ENCODE measurements around the gene SNX8.
"Not testable (repeated sequence)": the region's sequence is repeated elsewhere in the genome, so short reads cannot be mapped to it uniquely, and the experiment has no call there.

SNX8 gene

DNA sequence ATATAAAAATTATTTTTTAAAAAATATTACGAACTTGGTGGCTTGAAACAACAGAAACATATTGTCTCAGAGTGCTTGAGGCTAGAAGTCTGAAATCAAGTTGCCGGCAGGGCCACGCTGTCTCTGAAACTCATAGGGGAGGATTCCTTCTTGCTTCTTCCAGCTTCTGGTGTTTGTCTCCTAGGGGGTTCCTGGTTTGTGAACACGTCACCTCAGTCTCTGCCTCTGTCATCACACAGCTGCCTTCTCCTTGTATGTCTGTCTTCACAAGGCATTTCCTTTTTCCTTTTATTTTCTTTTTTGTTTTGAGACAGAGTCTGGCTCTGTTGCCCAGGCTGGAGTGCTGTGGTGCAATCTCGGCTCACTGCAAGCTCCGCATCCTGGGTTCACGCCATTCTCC is 12.7 kb upstream of the SNX8 start:
- no peak for DNase-seq (ENCODE audit: low read depth)

GRCh38 chr7:2325162-2325561 is 10.9 kb upstream of the SNX8 start:
- no peak for DNase-seq (ENCODE audit: low read depth)

DNA sequence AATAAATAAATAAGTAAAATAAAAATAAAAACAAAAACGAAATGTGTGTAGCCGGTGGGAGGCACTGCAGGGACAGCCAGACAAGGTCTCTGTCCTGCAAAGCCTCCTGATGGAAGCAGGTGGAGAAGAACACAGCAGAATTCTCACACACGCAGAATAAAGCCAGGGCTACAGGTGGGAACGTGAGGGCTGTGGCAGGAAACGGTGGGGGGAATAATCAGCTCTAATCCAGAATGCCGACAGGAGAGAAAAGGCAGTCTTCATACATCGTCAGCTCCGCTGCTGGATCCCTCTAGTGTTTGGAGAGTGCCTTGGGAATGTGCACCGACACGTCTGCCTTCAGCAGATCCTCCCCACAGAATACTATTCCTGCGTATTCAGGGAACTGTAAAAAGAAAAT is 6.8 kb upstream of the SNX8 start:
- no peak for DNase-seq (ENCODE audit: low read depth)

GRCh38 chr7:2317556-2318293 is 3.5 kb upstream of the SNX8 start:
- DNase-seq (ENCODE audit: low read depth), result no peak

GRCh38 chr7:2316578-2316977 is 2.3 kb upstream of the SNX8 start:
- no peak for DNase-seq (ENCODE audit: low read depth)

DNA sequence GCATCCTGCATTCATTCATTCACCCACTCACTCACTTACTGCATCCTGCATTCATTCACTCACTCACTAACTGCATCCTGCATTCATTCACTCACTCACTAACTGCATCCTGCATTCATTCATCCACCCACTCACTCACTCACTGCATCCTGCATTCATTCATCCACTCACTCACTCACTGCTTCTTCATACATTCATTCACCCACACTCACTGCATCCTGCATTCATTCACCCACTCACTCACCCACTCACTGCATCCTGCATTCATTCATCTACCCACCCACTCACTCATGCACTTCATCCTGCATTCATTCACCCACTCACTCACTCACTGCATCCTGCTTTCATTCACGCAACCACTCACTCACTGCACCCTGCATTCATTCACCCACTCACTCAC is 1.5 kb upstream of the SNX8 start:
- no peak for DNase-seq (ENCODE audit: low read depth)

- DNase-seq (ENCODE audit: low read depth), result not testable (repeated sequence)
Measured at GRCh38 chr7:2314956-2315530, 802 bp upstream of the SNX8 start.

- no peak for DNase-seq (ENCODE audit: low read depth)
Measured at GRCh38 chr7:2313450-2314208, 612 bp downstream of the SNX8 start.

DNA sequence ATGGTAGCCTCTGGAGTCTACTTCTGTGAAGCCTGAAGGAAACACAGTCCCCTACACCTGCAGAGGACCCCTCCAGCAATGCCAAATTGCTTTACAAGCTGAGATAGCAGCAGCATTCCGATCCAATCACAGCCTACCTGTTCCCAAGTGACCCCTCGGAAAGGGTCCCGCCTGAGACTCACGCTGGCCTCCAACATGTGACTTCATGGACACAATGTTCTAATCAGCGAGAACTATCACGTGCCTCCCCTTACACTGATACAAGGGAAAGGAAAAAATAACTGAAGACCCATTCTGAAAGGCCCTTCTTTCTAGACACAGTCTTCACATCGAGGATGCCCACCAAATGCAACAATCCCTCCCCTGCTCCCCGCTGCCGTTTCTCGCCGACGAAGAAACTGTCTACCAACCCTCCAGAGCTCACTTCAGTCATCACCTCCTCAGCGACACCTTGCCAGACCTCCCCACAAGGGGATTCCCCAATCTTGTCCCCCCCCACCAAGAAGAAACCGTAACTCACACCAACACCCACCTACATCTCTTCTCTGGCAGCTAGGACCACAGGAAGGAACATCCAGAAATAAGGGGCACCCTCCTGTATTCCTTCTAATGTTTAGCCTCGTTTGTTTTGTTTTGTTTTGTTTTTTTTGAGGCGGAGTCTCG is 1.8 kb downstream of the SNX8 start:
- no peak for DNase-seq (ENCODE audit: low read depth)

GRCh38 chr7:2309889-2310331 is 4.3 kb downstream of the SNX8 start:
- no peak for DNase-seq (ENCODE audit: low read depth)

GRCh38 chr7:2307690-2308107 is 6.5 kb downstream of the SNX8 start:
- DNase-seq (ENCODE audit: low read depth), result no peak

DNA sequence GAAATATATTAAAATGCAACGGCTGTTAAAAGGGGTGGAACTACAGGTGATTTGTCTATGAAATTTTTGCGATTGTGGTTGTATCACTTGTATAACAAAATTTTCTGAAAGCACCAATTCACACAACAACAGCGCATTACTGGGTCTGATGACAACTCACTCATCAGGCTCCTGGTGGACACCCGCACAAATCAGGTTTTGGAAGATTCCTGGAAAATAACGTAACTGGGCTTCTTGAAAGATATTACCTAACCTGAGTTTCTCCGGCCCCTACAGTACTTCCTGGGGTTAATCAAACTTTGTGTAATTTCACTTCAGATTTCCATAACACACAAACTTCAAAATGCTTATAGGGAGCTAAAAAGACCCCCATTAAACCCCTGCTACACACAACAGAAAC is 7.6 kb downstream of the SNX8 start:
- no peak for DNase-seq (ENCODE audit: low read depth)

GRCh38 chr7:2305258-2305657 is 9.0 kb downstream of the SNX8 start:
- not testable (repeated sequence) for DNase-seq (ENCODE audit: low read depth)

DNA sequence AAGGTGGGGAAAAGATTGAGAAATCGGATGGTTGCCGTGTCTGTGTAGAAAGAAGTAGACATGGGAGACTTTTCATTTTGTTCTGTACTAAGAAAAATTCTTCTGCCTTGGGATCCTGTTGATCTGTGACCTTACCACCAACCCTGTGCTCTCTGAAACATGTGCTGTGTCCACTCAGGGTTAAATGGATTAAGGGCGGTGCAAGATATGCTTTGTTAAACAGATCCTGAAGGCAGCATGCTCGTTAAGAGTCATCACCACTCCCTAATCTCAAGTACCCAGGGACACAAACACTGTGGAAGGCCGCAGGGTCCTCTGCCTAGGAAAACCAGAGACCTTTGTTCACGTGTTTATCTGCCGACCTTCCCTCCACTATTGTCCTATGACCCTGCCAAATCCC is 10.7 kb downstream of the SNX8 start:
- not testable (repeated sequence) for DNase-seq (ENCODE audit: low read depth)

- not testable (repeated sequence) for DNase-seq (ENCODE audit: low read depth)
Measured at GRCh38 chr7:2302743-2303397, 11.4 kb downstream of the SNX8 start.

DNA sequence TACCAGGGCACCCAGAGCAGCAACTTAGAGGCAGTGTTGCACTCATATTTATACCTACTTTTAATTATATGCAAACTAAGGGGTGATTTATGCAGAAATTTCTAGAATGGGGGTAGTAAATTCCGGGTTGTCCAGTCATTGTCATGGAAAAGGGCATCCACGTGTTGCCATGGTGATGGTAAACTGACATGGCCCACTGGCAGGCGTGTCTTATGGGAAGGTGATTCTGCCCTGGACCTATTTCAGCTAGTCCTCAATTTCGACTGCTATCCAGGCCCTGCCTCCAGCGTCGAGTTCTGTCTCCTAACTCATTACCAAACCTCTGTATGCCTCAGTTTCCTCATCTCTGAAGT is 12.8 kb downstream of the SNX8 start:
- no peak for DNase-seq (ENCODE audit: low read depth)

DNA sequence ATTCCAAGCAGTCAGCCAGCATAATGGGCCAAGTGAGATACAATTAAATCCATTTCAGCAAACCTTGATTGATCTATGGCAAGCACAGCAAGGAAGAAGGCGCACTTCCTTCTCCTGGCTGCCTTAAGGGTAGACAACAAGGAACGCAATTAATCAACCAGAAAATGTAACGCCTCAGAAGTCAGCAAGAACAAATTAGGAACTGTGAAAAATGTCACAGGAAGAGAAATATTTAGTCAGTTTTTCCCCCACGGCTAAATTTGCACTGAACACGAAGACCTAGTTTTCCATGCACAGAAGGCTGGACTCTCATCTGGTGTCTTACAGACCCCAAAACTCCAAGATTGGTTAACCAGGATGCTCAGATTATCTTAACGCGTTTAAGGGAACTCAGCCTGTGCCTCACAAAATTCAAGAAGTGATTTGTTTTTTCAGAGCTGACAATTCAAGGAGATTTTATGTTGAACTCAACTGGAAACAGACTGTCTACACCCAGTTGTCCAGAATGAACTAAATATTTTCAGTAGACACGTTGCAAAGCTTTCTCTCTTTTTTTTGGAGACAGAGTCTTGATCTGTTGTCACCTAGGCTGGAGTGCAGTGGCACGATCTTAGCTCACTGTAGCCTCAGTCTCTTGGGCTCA is 14.2 kb downstream of the SNX8 start:
- no peak for DNase-seq (ENCODE audit: low read depth)

DNA sequence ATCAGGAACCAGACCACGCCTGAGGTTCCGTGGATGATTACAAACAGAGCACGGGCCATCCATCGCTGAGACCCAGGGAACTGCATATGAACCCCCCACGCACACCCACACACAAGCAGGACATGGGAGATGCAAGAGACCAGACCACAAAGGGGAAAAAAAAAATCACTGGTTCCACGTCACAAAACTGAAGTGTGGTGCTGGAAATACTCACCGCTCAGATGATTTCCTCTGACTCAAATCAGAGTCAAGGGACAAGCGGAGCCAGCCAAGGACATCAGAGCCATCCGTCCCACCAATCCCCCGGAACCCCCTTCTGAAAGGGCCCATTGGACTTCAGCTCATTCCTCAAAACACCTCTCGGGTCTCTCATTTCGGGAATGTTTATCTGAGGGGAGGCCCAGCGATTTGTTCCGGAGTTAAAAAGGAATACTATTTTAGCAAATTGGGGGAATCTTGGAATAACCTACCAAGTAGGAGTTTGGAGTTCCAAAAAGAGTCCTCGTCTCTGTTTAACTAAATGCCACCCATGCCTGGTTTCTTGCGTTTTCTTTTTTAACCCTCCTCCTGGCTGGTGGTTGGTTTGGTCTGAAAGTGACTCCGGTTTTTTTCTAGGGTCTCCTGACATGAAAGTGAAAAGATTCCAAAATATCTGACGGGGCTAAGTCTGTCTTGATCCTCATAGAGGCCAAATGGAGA is 15.0 kb downstream of the SNX8 start:
- DNase-seq (ENCODE audit: low read depth), result no peak

GRCh38 chr7:2296832-2297231 is 17.4 kb downstream of the SNX8 start:
- DNase-seq (ENCODE audit: low read depth), result no peak

- no peak for DNase-seq (ENCODE audit: low read depth)
Measured at GRCh38 chr7:2295936-2296620, 18.2 kb downstream of the SNX8 start.
